Testis (tissue), 2 donors: Measurements from ENCODE around the gene C11orf52.

Experiments
- POLR2A ChIP-seq: fragments of 450-650 bp; IDR thresholded peaks from one replicate; pipeline ENCODE4 v1.6.1; 2017; ENCODE audit warnings: antibody characterized with exemption, mild to moderate bottlenecking, moderate library complexity
- TF ChIP-seq, protein P1 (sequence below), 3 experiments: fragments of 450-650 bp in 2 of 3; fragments of 200-600 bp in 1 of 3; sonication (generic) in 1 of 3; IDR thresholded peaks; one replicate each; pipeline ENCODE4 v1.5.1; 2016 to 2019; ENCODE audit warnings: antibody characterized with exemption in 3 of 3, mild to moderate bottlenecking in 2 of 3, moderate library complexity in 1 of 3

DNA sequence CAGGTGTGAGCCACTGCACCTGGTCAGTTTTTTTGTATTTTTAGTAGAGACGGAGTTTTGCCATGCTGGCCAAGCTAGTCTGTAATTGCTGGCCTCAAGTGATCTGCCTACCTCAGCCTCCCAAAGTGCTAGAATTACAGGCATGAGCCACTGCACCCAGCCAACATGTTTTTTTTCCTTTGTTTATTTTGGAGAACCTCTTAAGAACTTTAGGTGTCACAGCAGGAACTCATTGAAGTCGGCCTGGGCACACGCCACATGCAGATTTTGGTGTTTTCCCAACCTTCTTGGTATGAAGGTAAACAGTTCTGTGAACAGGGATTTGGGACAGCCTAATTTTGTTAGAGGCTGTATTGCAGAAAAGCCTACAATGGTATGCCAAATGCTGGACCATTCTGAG is 27.8 kb downstream of the C11orf52 start:
- TF ChIP-seq, protein P1, sequence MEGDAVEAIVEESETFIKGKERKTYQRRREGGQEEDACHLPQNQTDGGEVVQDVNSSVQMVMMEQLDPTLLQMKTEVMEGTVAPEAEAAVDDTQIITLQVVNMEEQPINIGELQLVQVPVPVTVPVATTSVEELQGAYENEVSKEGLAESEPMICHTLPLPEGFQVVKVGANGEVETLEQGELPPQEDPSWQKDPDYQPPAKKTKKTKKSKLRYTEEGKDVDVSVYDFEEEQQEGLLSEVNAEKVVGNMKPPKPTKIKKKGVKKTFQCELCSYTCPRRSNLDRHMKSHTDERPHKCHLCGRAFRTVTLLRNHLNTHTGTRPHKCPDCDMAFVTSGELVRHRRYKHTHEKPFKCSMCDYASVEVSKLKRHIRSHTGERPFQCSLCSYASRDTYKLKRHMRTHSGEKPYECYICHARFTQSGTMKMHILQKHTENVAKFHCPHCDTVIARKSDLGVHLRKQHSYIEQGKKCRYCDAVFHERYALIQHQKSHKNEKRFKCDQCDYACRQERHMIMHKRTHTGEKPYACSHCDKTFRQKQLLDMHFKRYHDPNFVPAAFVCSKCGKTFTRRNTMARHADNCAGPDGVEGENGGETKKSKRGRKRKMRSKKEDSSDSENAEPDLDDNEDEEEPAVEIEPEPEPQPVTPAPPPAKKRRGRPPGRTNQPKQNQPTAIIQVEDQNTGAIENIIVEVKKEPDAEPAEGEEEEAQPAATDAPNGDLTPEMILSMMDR (IDR thresholded peaks at IDR 0.05): no peak
- TF ChIP-seq POLR2A: no peak
